Anterior cingulate cortex (tissue), 58 donors: ENCODE data around the gene ODAD3.
A peak's percentile ranks its signal among the peaks of the same experiment; 100 is the strongest.
"Not testable (repeated sequence)": the region's sequence is repeated elsewhere in the genome, so short reads cannot be mapped to it uniquely, and the experiment has no call there.

Experiments used
- DNase-seq, 58 donors: peaks; one replicate each; lab custom pipeline; 2025; lab: John Stamatoyannopoulos, UW

The ODAD3 gene

GRCh38 chr19:11379857-11380350 is 55.0 kb downstream of the ODAD3 start:
- no peak for DNase-seq

GRCh38 chr19:11379269-11379845 is 55.6 kb downstream of the ODAD3 start:
- not testable (repeated sequence) for DNase-seq

GRCh38 chr19:11378319-11379189 is 56.4 kb downstream of the ODAD3 start:
- peak in 36 of 58 donors; percentile 4 to 58 (median 22) for DNase-seq

GRCh38 chr19:11377756-11378155 is 57.2 kb downstream of the ODAD3 start:
- DNase-seq: no peak

GRCh38 chr19:11377237-11377636 is 57.7 kb downstream of the ODAD3 start:
- DNase-seq: peak in 15 of 58 donors; percentile 2 to 50 (median 10)

GRCh38 chr19:11375143-11375948 is 59.6 kb downstream of the ODAD3 start:
- peak in 32 of 58 donors; percentile 7 to 50 (median 34) for DNase-seq

GRCh38 chr19:11374433-11375142 is 60.3 kb downstream of the ODAD3 start, which contains the start of gene SWSAP1:
Gene SWSAP1, plus strand, starts transcription at chr19:11374666. Its CDS starts 15 bp downstream, at chr19:11374681.
- DNase-seq: peak; percentile 92 to 100 (median 99)

- DNase-seq: peak in 8 of 58 donors; percentile 9 to 81 (median 40)
Observed at GRCh38 chr19:11373885-11374432, 61.0 kb downstream of the ODAD3 start.

- peak in 56 of 58 donors; percentile 12 to 89 (median 64) for DNase-seq
Observed at GRCh38 chr19:11373166-11373884, 61.6 kb downstream of the ODAD3 start.

- no peak for DNase-seq
Observed at GRCh38 chr19:11370744-11371143, 64.2 kb downstream of the ODAD3 start.
